Osteoblast (primary cell): Measurements from ENCODE around the gene PBLD. TPM values are rescaled to one million over a fixed set of nuclear protein-coding genes. Genes with fewer than 3 reads are reported as not detected.
A peak's percentile ranks its signal among the peaks of the same experiment; 100 is the strongest.

ENCODE experiments used
- DNase-seq: peaks from one replicate; pipeline ENCODE4 v3.0.0; 2011; ENCODE audit warnings: low spot score, mixed read lengths; ENCODE audit not compliant: insufficient read length; ENCODE audit errors: missing footprints
- H2AFZ ChIP-seq: 2 replicates; pipeline ENCODE4 v1.6.0; 2011; ENCODE audit warnings: mild to moderate bottlenecking, low read length
- H3K27ac ChIP-seq: 2 replicates; pipeline ENCODE4 v1.5.1; 2011; ENCODE audit warnings: mild to moderate bottlenecking, low read depth, low read length, moderate library complexity
- H3K27me3 ChIP-seq: 2 replicates; pipeline ENCODE4 v1.6.0; 2012; ENCODE audit warnings: mild to moderate bottlenecking, control low read depth, inconsistent platforms, low read length, moderate library complexity; ENCODE audit not compliant: insufficient read depth
- H3K36me3 ChIP-seq: 2 replicates; pipeline ENCODE4 v1.5.1; 2011; ENCODE audit warnings: mild to moderate bottlenecking, low read length, control low read depth, moderate library complexity; ENCODE audit not compliant: insufficient read depth
- H3K4me1 ChIP-seq: 2 replicates; pipeline ENCODE4 v1.5.1; 2011; ENCODE audit warnings: mild to moderate bottlenecking, low read length, control low read depth, moderate library complexity; ENCODE audit not compliant: insufficient read depth
- H3K4me2 ChIP-seq: 2 replicates; pipeline ENCODE4 v1.6.0; 2011; ENCODE audit warnings: mild to moderate bottlenecking, low read length; ENCODE audit not compliant: insufficient read depth
- H3K4me3 ChIP-seq: fragments of 200-600 bp; sonication (generic); 3 replicates; pipeline ENCODE4 v1.5.1; 2012; ENCODE audit warnings: mild to moderate bottlenecking, low read length, inconsistent platforms; ENCODE audit not compliant: insufficient read depth
- H3K79me2 ChIP-seq: 2 replicates; pipeline ENCODE4 v1.6.0; 2012; ENCODE audit warnings: mild to moderate bottlenecking, low read length, control low read depth, inconsistent platforms; ENCODE audit not compliant: insufficient read depth
- H3K9me3 ChIP-seq: 2 replicates; pipeline ENCODE4 v1.5.1; 2011; ENCODE audit warnings: low read depth, low read length, control low read depth
- H4K20me1 ChIP-seq: 2 replicates; pipeline ENCODE4 v1.6.0; 2012; ENCODE audit warnings: mild to moderate bottlenecking, low read length, control low read depth; ENCODE audit not compliant: insufficient read depth
- CTCF ChIP-seq: IDR thresholded peaks from 2 replicates; pipeline ENCODE4 v1.5.1; 2011; ENCODE audit warnings: mild to moderate bottlenecking, low read depth, low read length, moderate library complexity; ENCODE audit errors: extremely low read depth
- total RNA-seq: library from RNA; depleted of rRNA; stranded (reverse); fragments of >200 nt; gene quantifications from 2 replicates; pipeline ENCODE4 v1.2.3, GENCODE V29; 2012

Gene PBLD
- total RNA-seq, 1 donor = 13.4 TPM

GRCh38 chr10:68331455-68332258, 1.1 kb downstream of the PBLD start, which contains the start of gene HNRNPH3:
TSS of gene HNRNPH3 (plus strand) at chr10:68332064. CDS start at chr10:68337222, 5,158 bp downstream.
- peak; percentile 96 for DNase-seq
- Histone ChIP-seq H3K79me2 (peaks cover 62% of the 10 kb centered on the region), H3K9me3 (no peaks in the 10 kb centered on the region), H3K4me3 (peak within 1 kb of the TSS; percentile 93), H2AFZ (peak within 1 kb of the TSS; percentile 86), H4K20me1 (peaks cover 42% of the 10 kb centered on the region), H3K4me1 (peaks cover 57% of the 10 kb centered on the region), H3K4me2 (peak within 1 kb of the TSS; percentile 92), H3K27me3 (no peaks in the 10 kb centered on the region), H3K36me3 (peaks cover under 1% of the 10 kb centered on the region), H3K27ac (peak within 1 kb of the TSS; percentile 95)
- no peak for TF ChIP-seq CTCF

- Histone ChIP-seq H2AFZ (peak overlapping the region; percentile 86), H3K4me3 (peak overlapping the region; percentile 93), H3K4me2 (peak overlapping the region; percentile 92), H3K9me3 (no peaks in the 10 kb centered on the region), H3K27ac (peak overlapping the region; percentile 95), H3K4me1 (peaks cover 50% of the 10 kb centered on the region), H3K36me3 (no peaks in the 10 kb centered on the region), H3K79me2 (peaks cover 58% of the 10 kb centered on the region), H3K27me3 (no peaks in the 10 kb centered on the region), H4K20me1 (peaks cover 35% of the 10 kb centered on the region)
- peak; percentile 10 for DNase-seq
- no peak for TF ChIP-seq CTCF
Observed at GRCh38 chr10:68330852-68331454, 1.8 kb downstream of the PBLD start.

- peak overlapping the region; percentile 86 for H3K4me2 ChIP-seq
- no peak overlapping the region for H2AFZ ChIP-seq
- peaks cover 45% of the 10 kb centered on the region for H3K79me2 ChIP-seq
- H3K36me3 ChIP-seq = no peaks in the 10 kb centered on the region
- no peak for TF ChIP-seq CTCF
- H3K4me1 ChIP-seq = peaks cover 37% of the 10 kb centered on the region
- H3K4me3 ChIP-seq = no peak overlapping the region
- H3K9me3 ChIP-seq = no peaks in the 10 kb centered on the region
- no peaks in the 10 kb centered on the region for H3K27me3 ChIP-seq
- H3K27ac ChIP-seq = peak overlapping the region; percentile 95
- peaks cover 20% of the 10 kb centered on the region for H4K20me1 ChIP-seq
- peak; percentile 23 for DNase-seq
Observed at GRCh38 chr10:68329506-68329861, 3.2 kb downstream of the PBLD start.
